SK-N-SH (cell line): ENCODE data around the gene SLC17A3. TPM values are rescaled to one million over a fixed set of nuclear protein-coding genes. Genes with fewer than 3 reads are reported as not detected.

Experiments used
- CTCF ChIA-PET: fragments of 300-600, 350-600 bp; formaldehyde crosslinking; extraction: SDS; loops from one replicate; lab custom pipeline; 2021; lab: Yijun Ruan, JAX
- POLR2A ChIA-PET: fragments of 350-600 bp; sonication (Branson Sonifier 250); formaldehyde crosslinking; extraction: SDS; loops from one replicate; lab custom pipeline; 2020; ENCODE audit warnings: antibody characterized with exemption, inconsistent platforms; lab: Yijun Ruan, JAX
- DNase-seq: peaks from one replicate; pipeline ENCODE4 v3.0.0; 2012
- H2AFZ ChIP-seq: fragments of 200-600 bp; sonication (generic); 2 replicates; pipeline ENCODE4 v1.8.1; 2016; ENCODE audit warnings: antibody characterized with exemption, mild to moderate bottlenecking, low read depth
- H3F3A ChIP-seq: fragments of 200-600 bp; sonication (generic); replicated peaks from 2 replicates; pipeline ENCODE3; 2016; ENCODE audit warnings: antibody characterized with exemption, mild to moderate bottlenecking; ENCODE audit not compliant: insufficient read depth
- H3K27ac ChIP-seq, 2 experiments: fragments of 200-500 bp in 1 of 2; fragments of 200-600 bp in 1 of 2; sonication (Bioruptor generic) in 1 of 2; sonication (generic), shearing (Covaris generic) in 1 of 2; 2 replicates each; pipeline versions ENCODE4 v1.5.1 to v1.6.1; 2014 to 2016; ENCODE audit warnings: low read depth in 2 of 2, inconsistent platforms in 1 of 2, low read length in 1 of 2, mild to moderate bottlenecking in 1 of 2, mixed read lengths in 1 of 2
- H3K27me3 ChIP-seq: fragments of 200-600 bp; sonication (generic), shearing (Covaris generic); 2 replicates; pipeline ENCODE4 v1.6.1; 2016; ENCODE audit warnings: mixed run types; ENCODE audit not compliant: insufficient read depth
- H3K36me3 ChIP-seq, 2 experiments: fragments of 200-500 bp in 1 of 2; fragments of 200-600 bp in 1 of 2; sonication (Bioruptor generic) in 1 of 2; sonication (generic) in 1 of 2; replicated peaks in 1 of 2; 2 replicates each; pipeline versions ENCODE3 to v1.5.1; 2014 to 2016; ENCODE audit warnings: low read length in 1 of 2, mild to moderate bottlenecking in 1 of 2; ENCODE audit not compliant: insufficient read depth in 2 of 2, control insufficient read depth in 1 of 2
- H3K4me1 ChIP-seq, 2 experiments: fragments of 200-500 bp in 1 of 2; fragments of 200-600 bp in 1 of 2; sonication (Bioruptor generic) in 1 of 2; sonication (generic), shearing (Covaris generic) in 1 of 2; 2 replicates each; pipeline versions ENCODE4 v1.5.1 to v1.6.1; 2014 to 2016; ENCODE audit warnings: low read depth in 1 of 2, low read length in 1 of 2, mixed run types in 1 of 2; ENCODE audit not compliant: insufficient read depth in 2 of 2, control insufficient read depth in 1 of 2
- H3K4me2 ChIP-seq: fragments of 200-600 bp; sonication (generic), shearing (Covaris generic); 2 replicates; pipeline ENCODE4 v1.6.1; 2017; ENCODE audit warnings: mixed run types
- H3K4me3 ChIP-seq, 2 experiments: fragments of 200-500 bp in 1 of 2; fragments of 200-600 bp in 1 of 2; sonication (Bioruptor generic) in 1 of 2; sonication (generic), shearing (Covaris generic) in 1 of 2; 2 replicates each; pipeline versions ENCODE4 v1.5.1 to v1.8.1; 2014 to 2016; ENCODE audit warnings: low read depth in 2 of 2, inconsistent platforms in 1 of 2, low read length in 1 of 2, mild to moderate bottlenecking in 1 of 2, mixed read lengths in 1 of 2, moderate library complexity in 1 of 2
- H3K79me2 ChIP-seq: fragments of 200-600 bp; sonication (generic); 2 replicates; pipeline ENCODE4 v1.8.1; 2017; ENCODE audit warnings: mild to moderate bottlenecking; ENCODE audit not compliant: insufficient read depth
- H3K9ac ChIP-seq: fragments of 200-600 bp; sonication (generic); 2 replicates; pipeline ENCODE4 v1.6.1; 2017; ENCODE audit warnings: mixed run types
- H3K9me2 ChIP-seq: fragments of 200-600 bp; sonication (generic); 2 replicates; pipeline ENCODE4 v1.6.1; 2017; ENCODE audit warnings: mixed run types
- H3K9me3 ChIP-seq: fragments of 200-600 bp; sonication (generic); 2 replicates; pipeline ENCODE4 v1.6.1; 2017; ENCODE audit warnings: mixed run types, mild to moderate bottlenecking, moderate library complexity
- H4K20me1 ChIP-seq: fragments of 200-600 bp; sonication (generic); 2 replicates; pipeline ENCODE4 v1.6.1; 2017; ENCODE audit warnings: mild to moderate bottlenecking, mixed run types; ENCODE audit not compliant: insufficient read depth
- ELF1 ChIP-seq: IDR thresholded peaks from 2 replicates; pipeline ENCODE4 v1.4.0; 2012
- EP300 ChIP-seq, 2 experiments: IDR thresholded peaks; 2 replicates each; pipeline versions ENCODE4 v1.4.0 to v1.6.1; 2012; ENCODE audit warnings: borderline replicate concordance in 1 of 2, low read depth in 1 of 2, low read length in 1 of 2
- EZH2phosphoT487 ChIP-seq: fragments of 200-600 bp; sonication (generic); IDR thresholded peaks from 2 replicates; pipeline ENCODE4 v1.6.1; 2017; ENCODE audit warnings: low read depth, mixed run types, mild to moderate bottlenecking, antibody characterized with exemption, moderate library complexity, borderline replicate concordance
- FOXJ3 ChIP-seq: sonication (generic); formaldehyde crosslinking; IDR thresholded peaks from 2 replicates; pipeline ENCODE4 v1.5.1; 2020; ENCODE audit warnings: mild to moderate bottlenecking, missing genetic modification reagents
- GABPA ChIP-seq: IDR thresholded peaks from 2 replicates; pipeline ENCODE4 v1.4.0; 2012; ENCODE audit warnings: low read depth, mild to moderate bottlenecking
- JUND ChIP-seq: IDR thresholded peaks from 2 replicates; pipeline ENCODE4 v1.4.0; 2012
- MXI1 ChIP-seq: IDR thresholded peaks from 2 replicates; pipeline ENCODE4 v1.6.1; 2012; ENCODE audit warnings: mild to moderate bottlenecking, low read depth, low read length, improper control_type of control experiment
- NFIC ChIP-seq: IDR thresholded peaks from 2 replicates; pipeline ENCODE4 v1.4.0; 2012; ENCODE audit warnings: borderline replicate concordance
- RAD21 ChIP-seq: IDR thresholded peaks from 2 replicates; pipeline ENCODE4 v1.6.1; 2012; ENCODE audit warnings: mild to moderate bottlenecking, low read length
- RXRA ChIP-seq: IDR thresholded peaks from 2 replicates; pipeline ENCODE4 v1.4.0; 2012; ENCODE audit warnings: low read depth, mild to moderate bottlenecking, borderline replicate concordance
- SMC3 ChIP-seq: IDR thresholded peaks from 2 replicates; pipeline ENCODE4 v1.6.1; 2012; ENCODE audit warnings: low read depth, low read length, improper control_type of control experiment
- TCF12 ChIP-seq: IDR thresholded peaks from 2 replicates; pipeline ENCODE4 v1.4.0; 2012
- TEAD4 ChIP-seq: IDR thresholded peaks from 2 replicates; pipeline ENCODE4 v1.4.0; 2012; ENCODE audit warnings: mild to moderate bottlenecking, borderline replicate concordance; ENCODE audit not compliant: insufficient read depth
- YY1 ChIP-seq: IDR thresholded peaks from 2 replicates; pipeline ENCODE4 v1.4.0; 2012; ENCODE audit warnings: low read depth, mild to moderate bottlenecking
- polyA plus RNA-seq, 3 experiments: library from polyadenylated mRNA; depleted of rRNA; stranded (reverse); fragments of >200 nt; gene quantifications; 2 replicates each; pipeline ENCODE4 v1.2.3, GENCODE V29; 2012
- TF ChIP-seq, protein P1 (sequence below): IDR thresholded peaks from 2 replicates; pipeline ENCODE4 v1.4.0; 2012; ENCODE audit warnings: low read depth, borderline replicate concordance
- TF ChIP-seq, protein P2 (sequence below): IDR thresholded peaks from 2 replicates; pipeline ENCODE4 v1.4.0; 2012; ENCODE audit warnings: low read depth, borderline replicate concordance
- TF ChIP-seq, protein P3 (sequence below): IDR thresholded peaks from 2 replicates; pipeline ENCODE4; 2012
- TF ChIP-seq, protein P4 (sequence below): fragments of 150-350 bp; IDR thresholded peaks from 2 replicates; pipeline ENCODE4 v1.6.1; 2017; ENCODE audit warnings: antibody characterized with exemption, low read length, low read depth, borderline replicate concordance
- TF ChIP-seq, protein P5 (sequence below): IDR thresholded peaks from 2 replicates; pipeline ENCODE4 v1.6.1; 2012; ENCODE audit warnings: mild to moderate bottlenecking, low read depth, low read length, moderate library complexity
- TF ChIP-seq, protein P6 (sequence below): fragments of 150-350 bp; IDR thresholded peaks from 2 replicates; pipeline ENCODE4 v1.6.1; 2016; ENCODE audit warnings: mild to moderate bottlenecking, low read depth, low read length

The SLC17A3 gene
- polyA plus RNA-seq, 1 of the 3 experiments (the other 2 are of a cell fraction): not detected

DNA sequence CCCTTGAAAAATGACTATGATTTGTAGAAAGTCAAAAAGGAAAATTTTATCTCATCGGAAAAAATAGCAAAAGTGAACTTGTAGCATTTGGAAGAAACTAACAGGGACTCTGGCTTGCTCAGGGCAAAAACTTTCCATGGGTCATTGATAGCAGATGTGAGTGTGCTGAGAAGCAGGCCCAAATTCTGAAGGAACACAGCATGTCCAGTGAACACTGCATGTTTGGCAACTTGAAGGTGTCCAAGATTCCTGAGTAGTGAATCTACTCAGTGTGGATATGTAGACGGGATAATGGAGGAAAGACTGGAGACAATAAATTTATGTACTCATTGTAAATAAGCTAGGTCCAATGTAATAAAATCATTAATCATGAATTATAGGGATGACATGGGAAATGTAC is 48.3 kb upstream of the SLC17A3 start (continued):
- TF ChIP-seq, protein P1, sequence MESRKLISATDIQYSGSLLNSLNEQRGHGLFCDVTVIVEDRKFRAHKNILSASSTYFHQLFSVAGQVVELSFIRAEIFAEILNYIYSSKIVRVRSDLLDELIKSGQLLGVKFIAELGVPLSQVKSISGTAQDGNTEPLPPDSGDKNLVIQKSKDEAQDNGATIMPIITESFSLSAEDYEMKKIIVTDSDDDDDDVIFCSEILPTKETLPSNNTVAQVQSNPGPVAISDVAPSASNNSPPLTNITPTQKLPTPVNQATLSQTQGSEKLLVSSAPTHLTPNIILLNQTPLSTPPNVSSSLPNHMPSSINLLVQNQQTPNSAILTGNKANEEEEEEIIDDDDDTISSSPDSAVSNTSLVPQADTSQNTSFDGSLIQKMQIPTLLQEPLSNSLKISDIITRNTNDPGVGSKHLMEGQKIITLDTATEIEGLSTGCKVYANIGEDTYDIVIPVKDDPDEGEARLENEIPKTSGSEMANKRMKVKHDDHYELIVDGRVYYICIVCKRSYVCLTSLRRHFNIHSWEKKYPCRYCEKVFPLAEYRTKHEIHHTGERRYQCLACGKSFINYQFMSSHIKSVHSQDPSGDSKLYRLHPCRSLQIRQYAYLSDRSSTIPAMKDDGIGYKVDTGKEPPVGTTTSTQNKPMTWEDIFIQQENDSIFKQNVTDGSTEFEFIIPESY: no peak
- TF ChIP-seq RAD21: no peak
- no peak for TF ChIP-seq FOXJ3 (CRISPR knock-in tag)
- no peak for TF ChIP-seq RXRA
- no peak for TF ChIP-seq JUND
- TF ChIP-seq, protein P2, sequence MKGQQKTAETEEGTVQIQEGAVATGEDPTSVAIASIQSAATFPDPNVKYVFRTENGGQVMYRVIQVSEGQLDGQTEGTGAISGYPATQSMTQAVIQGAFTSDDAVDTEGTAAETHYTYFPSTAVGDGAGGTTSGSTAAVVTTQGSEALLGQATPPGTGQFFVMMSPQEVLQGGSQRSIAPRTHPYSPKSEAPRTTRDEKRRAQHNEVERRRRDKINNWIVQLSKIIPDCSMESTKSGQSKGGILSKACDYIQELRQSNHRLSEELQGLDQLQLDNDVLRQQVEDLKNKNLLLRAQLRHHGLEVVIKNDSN: no peak
- TF ChIP-seq, protein P3, sequence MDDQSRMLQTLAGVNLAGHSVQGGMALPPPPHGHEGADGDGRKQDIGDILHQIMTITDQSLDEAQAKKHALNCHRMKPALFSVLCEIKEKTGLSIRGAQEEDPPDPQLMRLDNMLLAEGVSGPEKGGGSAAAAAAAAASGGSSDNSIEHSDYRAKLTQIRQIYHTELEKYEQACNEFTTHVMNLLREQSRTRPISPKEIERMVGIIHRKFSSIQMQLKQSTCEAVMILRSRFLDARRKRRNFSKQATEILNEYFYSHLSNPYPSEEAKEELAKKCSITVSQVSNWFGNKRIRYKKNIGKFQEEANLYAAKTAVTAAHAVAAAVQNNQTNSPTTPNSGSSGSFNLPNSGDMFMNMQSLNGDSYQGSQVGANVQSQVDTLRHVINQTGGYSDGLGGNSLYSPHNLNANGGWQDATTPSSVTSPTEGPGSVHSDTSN: no peak
- no peak for TF ChIP-seq NFIC
- TF ChIP-seq SMC3: no peak
- TF ChIP-seq ELF1: no peak
- TF ChIP-seq, all 33 proteins: peak for 0

DNA sequence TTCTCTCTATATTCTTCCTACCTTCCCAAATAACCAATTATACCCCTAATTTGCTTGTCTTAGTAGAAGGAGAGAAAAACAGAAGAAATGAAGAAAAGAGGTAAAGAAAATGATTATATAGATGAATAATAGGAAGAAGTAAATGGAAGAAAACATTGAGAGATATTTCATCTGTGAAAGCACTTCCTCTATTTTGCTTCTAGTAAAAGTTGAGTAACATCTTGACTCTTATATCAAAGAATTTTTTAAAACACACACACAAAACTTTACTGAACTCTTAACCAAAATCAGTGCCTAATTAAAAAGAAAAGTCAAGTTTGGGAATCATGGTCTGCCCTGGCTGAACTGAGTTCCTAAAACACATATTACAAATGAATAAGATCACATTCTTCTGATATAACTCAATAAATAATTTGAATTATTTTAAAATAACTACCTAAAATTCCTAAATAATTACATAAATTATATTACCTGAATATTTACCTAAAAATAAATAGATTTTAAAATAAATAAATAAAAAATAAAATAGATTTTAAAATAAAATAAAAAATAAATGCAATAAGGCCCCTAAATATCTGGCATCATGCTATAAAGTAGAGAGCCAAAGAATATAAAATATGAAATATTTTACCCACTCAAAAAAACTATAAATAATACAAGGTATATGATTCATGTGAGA is 47.6 kb upstream of the SLC17A3 start:
- Histone ChIP-seq H3K4me2 (no peak overlapping the region), H4K20me1 (no peaks in the 10 kb centered on the region), H3K79me2 (no peaks in the 10 kb centered on the region), H3K4me1 (peaks cover 0 to 4% of the 10 kb centered on the region in 2 experiments; a peak in 1 of 4 replicates), H3K4me3 (no peak overlapping the region), H3F3A (no peaks in the 10 kb centered on the region), H3K9ac (no peak overlapping the region), H2AFZ (no peak overlapping the region), H3K36me3 (no peaks in the 10 kb centered on the region), H3K9me2 (no peaks in the 10 kb centered on the region), H3K9me3 (no peaks in the 10 kb centered on the region), H3K27ac (no peak overlapping the region), H3K27me3 (no peaks in the 10 kb centered on the region; the same call in 1 of the 2 replicates)
- ChIA-PET POLR2A (no interaction called here), CTCF (no interaction called here)
- DNase-seq: no peak
- TF ChIP-seq MXI1 (no peak), RAD21 (no peak), EZH2phosphoT487 (no peak), YY1 (no peak), TCF12 (no peak), GABPA (no peak), EP300 (IDR thresholded peaks at IDR 0.05; ENCODE audit: borderline replicate concordance in 1 of 2, low read depth in 1 of 2, low read length in 1 of 2) (no peak), TEAD4 (no peak)
- TF ChIP-seq, protein P4, sequence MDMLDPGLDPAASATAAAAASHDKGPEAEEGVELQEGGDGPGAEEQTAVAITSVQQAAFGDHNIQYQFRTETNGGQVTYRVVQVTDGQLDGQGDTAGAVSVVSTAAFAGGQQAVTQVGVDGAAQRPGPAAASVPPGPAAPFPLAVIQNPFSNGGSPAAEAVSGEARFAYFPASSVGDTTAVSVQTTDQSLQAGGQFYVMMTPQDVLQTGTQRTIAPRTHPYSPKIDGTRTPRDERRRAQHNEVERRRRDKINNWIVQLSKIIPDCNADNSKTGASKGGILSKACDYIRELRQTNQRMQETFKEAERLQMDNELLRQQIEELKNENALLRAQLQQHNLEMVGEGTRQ: no peak
- TF ChIP-seq, protein P5, sequence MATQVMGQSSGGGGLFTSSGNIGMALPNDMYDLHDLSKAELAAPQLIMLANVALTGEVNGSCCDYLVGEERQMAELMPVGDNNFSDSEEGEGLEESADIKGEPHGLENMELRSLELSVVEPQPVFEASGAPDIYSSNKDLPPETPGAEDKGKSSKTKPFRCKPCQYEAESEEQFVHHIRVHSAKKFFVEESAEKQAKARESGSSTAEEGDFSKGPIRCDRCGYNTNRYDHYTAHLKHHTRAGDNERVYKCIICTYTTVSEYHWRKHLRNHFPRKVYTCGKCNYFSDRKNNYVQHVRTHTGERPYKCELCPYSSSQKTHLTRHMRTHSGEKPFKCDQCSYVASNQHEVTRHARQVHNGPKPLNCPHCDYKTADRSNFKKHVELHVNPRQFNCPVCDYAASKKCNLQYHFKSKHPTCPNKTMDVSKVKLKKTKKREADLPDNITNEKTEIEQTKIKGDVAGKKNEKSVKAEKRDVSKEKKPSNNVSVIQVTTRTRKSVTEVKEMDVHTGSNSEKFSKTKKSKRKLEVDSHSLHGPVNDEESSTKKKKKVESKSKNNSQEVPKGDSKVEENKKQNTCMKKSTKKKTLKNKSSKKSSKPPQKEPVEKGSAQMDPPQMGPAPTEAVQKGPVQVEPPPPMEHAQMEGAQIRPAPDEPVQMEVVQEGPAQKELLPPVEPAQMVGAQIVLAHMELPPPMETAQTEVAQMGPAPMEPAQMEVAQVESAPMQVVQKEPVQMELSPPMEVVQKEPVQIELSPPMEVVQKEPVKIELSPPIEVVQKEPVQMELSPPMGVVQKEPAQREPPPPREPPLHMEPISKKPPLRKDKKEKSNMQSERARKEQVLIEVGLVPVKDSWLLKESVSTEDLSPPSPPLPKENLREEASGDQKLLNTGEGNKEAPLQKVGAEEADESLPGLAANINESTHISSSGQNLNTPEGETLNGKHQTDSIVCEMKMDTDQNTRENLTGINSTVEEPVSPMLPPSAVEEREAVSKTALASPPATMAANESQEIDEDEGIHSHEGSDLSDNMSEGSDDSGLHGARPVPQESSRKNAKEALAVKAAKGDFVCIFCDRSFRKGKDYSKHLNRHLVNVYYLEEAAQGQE: no peak
- TF ChIP-seq, protein P6, sequence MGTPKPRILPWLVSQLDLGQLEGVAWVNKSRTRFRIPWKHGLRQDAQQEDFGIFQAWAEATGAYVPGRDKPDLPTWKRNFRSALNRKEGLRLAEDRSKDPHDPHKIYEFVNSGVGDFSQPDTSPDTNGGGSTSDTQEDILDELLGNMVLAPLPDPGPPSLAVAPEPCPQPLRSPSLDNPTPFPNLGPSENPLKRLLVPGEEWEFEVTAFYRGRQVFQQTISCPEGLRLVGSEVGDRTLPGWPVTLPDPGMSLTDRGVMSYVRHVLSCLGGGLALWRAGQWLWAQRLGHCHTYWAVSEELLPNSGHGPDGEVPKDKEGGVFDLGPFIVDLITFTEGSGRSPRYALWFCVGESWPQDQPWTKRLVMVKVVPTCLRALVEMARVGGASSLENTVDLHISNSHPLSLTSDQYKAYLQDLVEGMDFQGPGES: no peak
- TF ChIP-seq, protein P2: no peak
